HFFc6 (cell line): Measurements from ENCODE around the gene SCFD1. TPM values are rescaled to one million over a fixed set of nuclear protein-coding genes. Genes with fewer than 3 reads are reported as not detected.
A peak's percentile ranks its signal among the peaks of the same experiment; 100 is the strongest.
"Not testable (repeated sequence)": the region's sequence is repeated elsewhere in the genome, so short reads cannot be mapped to it uniquely, and the experiment has no call there.

Experiments
- DNase-seq: peaks from one replicate; pipeline ENCODE4 v3.0.0-alpha.2; 2018
- H3K27ac Mint-ChIP-seq: 2 replicates; pipeline ENCODE4 v1.8.0; 2020; ENCODE audit warnings: mild to moderate bottlenecking, mixed read lengths
- H3K27me3 Mint-ChIP-seq: 2 replicates; pipeline ENCODE4 v1.8.0; 2021; ENCODE audit warnings: mild to moderate bottlenecking, moderate library complexity, mixed read lengths; ENCODE audit not compliant: insufficient read depth
- H3K36me3 Mint-ChIP-seq: 2 replicates; pipeline ENCODE4 v1.8.0; 2021; ENCODE audit warnings: low read depth, mixed read lengths
- H3K4me1 Mint-ChIP-seq: 2 replicates; pipeline ENCODE4 v1.8.0; 2020; ENCODE audit warnings: low read depth, mixed read lengths
- H3K4me3 Mint-ChIP-seq: 2 replicates; pipeline ENCODE4 v1.8.0; 2020; ENCODE audit warnings: mild to moderate bottlenecking, moderate library complexity, mixed read lengths
- H3K9me3 Mint-ChIP-seq: 2 replicates; pipeline ENCODE4 v1.8.0; 2020; ENCODE audit warnings: mild to moderate bottlenecking, mixed read lengths
- total RNA-seq, 6 experiments: library from RNA; stranded (reverse); fragmentation: NEBNext Ultra II Directional; extraction: Animal tissue kit (Norgen Biotek cat#: 25700); gene quantifications; 2 replicates in 1 of 6; 3 replicates in 5 of 6; pipeline ENCODE4 v1.2.3, GENCODE V29; 2021
- TF ChIP-seq, protein P1 (sequence below): fragments of 200-600 bp; sonication (generic); IDR thresholded peaks from 2 replicates; pipeline ENCODE4 v1.5.0; 2021; ENCODE audit warnings: antibody characterized with exemption, mild to moderate bottlenecking

Gene SCFD1
- total RNA-seq, 6 experiments from 2014 or later: 105 to 126 (median 113) TPM

DNA sequence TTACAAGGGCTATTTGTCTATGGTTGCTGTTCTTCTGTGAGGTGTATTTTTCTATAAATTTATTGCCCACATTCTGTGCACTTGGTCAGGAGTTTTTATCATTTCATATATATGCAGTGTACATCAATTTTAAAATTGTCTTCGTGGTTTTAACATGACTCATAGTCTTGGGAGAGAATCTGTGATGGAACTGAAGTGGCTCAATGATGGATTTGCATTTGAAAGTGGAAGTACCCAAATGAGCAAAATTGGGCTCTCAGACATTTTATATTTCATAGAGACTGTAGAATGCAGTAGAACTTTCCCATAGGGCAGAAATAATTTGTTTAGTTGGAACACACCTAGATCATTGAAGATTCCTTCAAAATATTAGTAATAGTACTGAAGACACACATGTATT lies 1.9 kb upstream of the SCFD1 start:
- TF ChIP-seq, protein P1, sequence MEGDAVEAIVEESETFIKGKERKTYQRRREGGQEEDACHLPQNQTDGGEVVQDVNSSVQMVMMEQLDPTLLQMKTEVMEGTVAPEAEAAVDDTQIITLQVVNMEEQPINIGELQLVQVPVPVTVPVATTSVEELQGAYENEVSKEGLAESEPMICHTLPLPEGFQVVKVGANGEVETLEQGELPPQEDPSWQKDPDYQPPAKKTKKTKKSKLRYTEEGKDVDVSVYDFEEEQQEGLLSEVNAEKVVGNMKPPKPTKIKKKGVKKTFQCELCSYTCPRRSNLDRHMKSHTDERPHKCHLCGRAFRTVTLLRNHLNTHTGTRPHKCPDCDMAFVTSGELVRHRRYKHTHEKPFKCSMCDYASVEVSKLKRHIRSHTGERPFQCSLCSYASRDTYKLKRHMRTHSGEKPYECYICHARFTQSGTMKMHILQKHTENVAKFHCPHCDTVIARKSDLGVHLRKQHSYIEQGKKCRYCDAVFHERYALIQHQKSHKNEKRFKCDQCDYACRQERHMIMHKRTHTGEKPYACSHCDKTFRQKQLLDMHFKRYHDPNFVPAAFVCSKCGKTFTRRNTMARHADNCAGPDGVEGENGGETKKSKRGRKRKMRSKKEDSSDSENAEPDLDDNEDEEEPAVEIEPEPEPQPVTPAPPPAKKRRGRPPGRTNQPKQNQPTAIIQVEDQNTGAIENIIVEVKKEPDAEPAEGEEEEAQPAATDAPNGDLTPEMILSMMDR: no peak
- peaks cover 7% of the 10 kb centered on the region for H3K27me3 Mint-ChIP-seq
- peak overlapping the region; percentile 62 for H3K27ac Mint-ChIP-seq
- no peaks in the 10 kb centered on the region for H3K9me3 Mint-ChIP-seq
- peak; percentile 52 for DNase-seq
- peaks cover 27% of the 10 kb centered on the region for H3K36me3 Mint-ChIP-seq
- peak overlapping the region; percentile 57 for H3K4me3 Mint-ChIP-seq
- H3K4me1 Mint-ChIP-seq: peaks cover 41% of the 10 kb centered on the region

DNA sequence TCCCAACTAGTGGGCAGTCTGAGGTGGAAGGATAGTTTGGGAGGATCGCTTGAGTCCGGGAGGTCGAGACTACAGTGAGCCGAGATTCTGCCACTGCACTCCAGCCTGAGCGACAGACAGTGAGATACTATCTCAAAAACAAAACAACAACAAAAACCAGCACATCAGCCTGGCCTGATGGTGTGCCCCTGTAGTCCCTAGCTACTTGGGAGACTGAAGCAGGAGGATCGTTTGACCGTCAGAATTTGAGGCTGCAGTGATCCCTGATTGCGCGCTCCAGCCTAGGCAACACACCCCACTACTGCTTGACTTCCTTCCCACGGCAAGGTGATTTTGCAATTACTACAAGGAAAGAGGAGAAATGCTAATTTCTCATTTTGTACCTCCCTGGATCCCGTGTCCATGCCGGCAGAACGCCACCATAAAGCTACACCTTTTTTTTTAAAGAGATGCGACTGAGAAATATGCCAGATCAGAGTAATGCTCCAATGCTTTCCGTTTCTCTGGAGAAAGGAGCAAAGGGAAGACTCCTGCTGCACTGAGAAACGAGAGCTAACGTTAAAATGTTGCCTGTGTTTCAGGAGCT lies 672 bp upstream of the SCFD1 start:
- H3K27me3 Mint-ChIP-seq: peaks cover 7% of the 10 kb centered on the region
- peaks cover 45% of the 10 kb centered on the region for H3K4me1 Mint-ChIP-seq
- peaks cover 22% of the 10 kb centered on the region for H3K36me3 Mint-ChIP-seq
- H3K4me3 Mint-ChIP-seq: peak overlapping the region; percentile 98
- TF ChIP-seq, protein P1: no peak
- no peaks in the 10 kb centered on the region for H3K9me3 Mint-ChIP-seq
- DNase-seq: peak; percentile 4
- H3K27ac Mint-ChIP-seq: peak overlapping the region; percentile 97

DNA sequence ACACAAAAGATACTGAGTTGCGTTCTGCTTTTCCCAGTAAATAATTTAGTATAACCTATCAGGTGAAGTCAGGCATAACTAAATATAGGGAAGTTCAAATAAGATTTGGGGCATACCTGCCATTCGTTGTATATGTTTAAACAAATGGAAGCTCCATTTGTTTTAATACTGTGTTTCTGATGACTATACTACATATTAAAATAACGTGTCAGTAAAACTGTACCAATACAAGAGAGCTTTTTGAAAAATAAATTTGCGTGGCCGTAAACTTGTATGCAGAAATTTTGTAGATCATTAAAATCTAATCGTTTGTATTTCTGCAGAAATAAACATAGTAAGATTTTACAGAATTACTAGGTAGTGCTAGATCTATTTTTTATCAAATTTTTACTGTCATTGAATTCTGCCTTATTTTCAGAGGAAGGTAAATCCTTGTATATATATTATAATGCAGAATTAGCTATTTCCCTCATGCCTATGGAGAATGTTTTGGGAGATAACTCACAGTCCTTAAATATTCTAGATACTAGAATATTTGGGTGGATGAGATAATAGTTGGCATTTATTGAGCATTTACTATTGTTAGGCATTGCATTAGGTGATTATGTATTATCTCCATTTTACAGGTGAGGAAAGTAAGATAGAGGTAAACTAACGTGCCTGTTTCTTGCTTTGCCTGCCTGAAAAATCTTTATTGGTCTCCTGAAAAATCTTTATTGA lies 1.5 kb downstream of the SCFD1 start:
- peak overlapping the region; percentile 98 for H3K4me3 Mint-ChIP-seq
- H3K27ac Mint-ChIP-seq: peak overlapping the region; percentile 97
- peaks cover 61% of the 10 kb centered on the region for H3K4me1 Mint-ChIP-seq
- TF ChIP-seq, protein P1: no peak
- no peak for DNase-seq
- peaks cover 7% of the 10 kb centered on the region for H3K27me3 Mint-ChIP-seq
- H3K36me3 Mint-ChIP-seq: peaks cover 33% of the 10 kb centered on the region
- H3K9me3 Mint-ChIP-seq: no peaks in the 10 kb centered on the region

DNA sequence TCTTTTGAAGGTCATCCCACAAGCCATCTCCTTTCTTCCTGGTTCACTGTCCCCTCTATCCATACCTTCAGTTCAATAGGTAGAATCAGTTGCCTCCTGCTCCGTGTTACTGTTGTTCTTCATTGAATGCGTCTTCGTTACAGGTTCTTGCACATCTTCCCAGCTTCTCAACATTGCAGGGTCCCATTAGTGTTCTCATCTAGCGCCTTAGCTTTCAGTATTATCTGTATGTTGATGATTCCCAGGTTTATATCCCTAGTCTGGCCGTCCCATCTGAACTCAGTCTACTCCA lies 2.0 kb downstream of the SCFD1 start:
- H3K4me1 Mint-ChIP-seq: peaks cover 66% of the 10 kb centered on the region
- H3K9me3 Mint-ChIP-seq: no peaks in the 10 kb centered on the region
- peak overlapping the region; percentile 98 for H3K4me3 Mint-ChIP-seq
- TF ChIP-seq, protein P1: no peak
- peaks cover 37% of the 10 kb centered on the region for H3K36me3 Mint-ChIP-seq
- peaks cover 7% of the 10 kb centered on the region for H3K27me3 Mint-ChIP-seq
- peak overlapping the region; percentile 35; the same call in 1 of the 2 replicates for H3K27ac Mint-ChIP-seq
- no peak for DNase-seq

DNA sequence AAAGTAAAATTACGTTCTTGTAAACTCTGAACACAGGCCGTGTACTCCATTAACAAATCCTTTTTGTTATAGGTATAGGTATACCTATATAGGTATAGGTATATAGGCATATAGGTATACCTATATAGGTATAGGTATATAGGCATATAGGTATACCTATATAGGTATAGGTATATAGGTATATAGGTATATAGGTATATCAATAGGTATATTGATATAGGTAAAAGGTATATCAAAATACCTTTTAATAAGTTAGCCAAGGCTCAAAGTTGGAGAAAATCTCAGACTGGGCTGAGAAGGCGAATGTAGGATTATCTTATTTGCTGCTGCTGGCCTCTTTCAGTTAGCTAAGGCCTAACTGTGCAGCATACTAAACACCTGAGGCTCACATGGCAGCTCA lies 3.4 kb downstream of the SCFD1 start:
- Mint-ChIP-seq H3K27ac (no peak overlapping the region), H3K36me3 (peaks cover 44% of the 10 kb centered on the region), H3K4me3 (no peak overlapping the region), H3K27me3 (peaks cover 7% of the 10 kb centered on the region), H3K4me1 (peaks cover 58% of the 10 kb centered on the region), H3K9me3 (no peaks in the 10 kb centered on the region)
- DNase-seq: no peak
- TF ChIP-seq, protein P1: no peak

DNA sequence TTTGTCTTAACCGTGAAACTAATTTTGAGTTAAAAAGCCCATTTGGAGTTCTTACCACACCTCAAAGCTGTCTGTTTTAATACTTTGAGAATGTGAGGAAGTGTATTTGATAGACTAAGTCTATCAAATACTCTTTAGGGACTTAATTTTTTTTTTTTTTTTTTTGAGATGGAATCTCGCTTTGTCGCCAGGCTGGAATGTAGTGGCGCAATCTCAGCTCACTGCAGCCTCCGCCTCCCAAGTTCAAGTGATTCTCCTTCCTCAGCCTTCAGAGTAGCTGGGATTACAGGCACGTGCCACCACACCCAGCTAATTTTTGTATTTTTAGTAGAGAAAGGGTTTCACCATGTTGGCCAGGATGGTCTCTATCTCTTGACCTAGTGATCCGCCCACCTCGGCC lies 7.3 kb downstream of the SCFD1 start:
- peak overlapping the region; percentile 43 for H3K27ac Mint-ChIP-seq

More for the DNA sequence above, 7.3 kb downstream of the SCFD1 start:
- H3K27me3 Mint-ChIP-seq, H3K9me3 Mint-ChIP-seq: not testable (repeated sequence)
- Mint-ChIP-seq H3K4me3 (peak overlapping the region; percentile 28; the same call in 1 of the 2 replicates), H3K36me3 (peaks cover 32% of the 10 kb centered on the region), H3K4me1 (peaks cover 39% of the 10 kb centered on the region)
- DNase-seq: peak; percentile 15
